Effector CD8-positive, alpha-beta T cell (primary cell): ENCODE measurements around the gene WNK4.
"Not testable (repeated sequence)": the region's sequence is repeated elsewhere in the genome, so short reads cannot be mapped to it uniquely, and the experiment has no call there.

Source experiments
- DNase-seq: peaks from one replicate; lab custom pipeline; 2025; lab: John Stamatoyannopoulos, UW
- total RNA-seq, 4 experiments: gene quantifications; one replicate each; lab custom pipeline; 2026; lab: John Stamatoyannopoulos, UW

Gene WNK4
- 0 to 0.73 (median 0.09) reads per million in 4 experiments for total RNA-seq

DNA sequence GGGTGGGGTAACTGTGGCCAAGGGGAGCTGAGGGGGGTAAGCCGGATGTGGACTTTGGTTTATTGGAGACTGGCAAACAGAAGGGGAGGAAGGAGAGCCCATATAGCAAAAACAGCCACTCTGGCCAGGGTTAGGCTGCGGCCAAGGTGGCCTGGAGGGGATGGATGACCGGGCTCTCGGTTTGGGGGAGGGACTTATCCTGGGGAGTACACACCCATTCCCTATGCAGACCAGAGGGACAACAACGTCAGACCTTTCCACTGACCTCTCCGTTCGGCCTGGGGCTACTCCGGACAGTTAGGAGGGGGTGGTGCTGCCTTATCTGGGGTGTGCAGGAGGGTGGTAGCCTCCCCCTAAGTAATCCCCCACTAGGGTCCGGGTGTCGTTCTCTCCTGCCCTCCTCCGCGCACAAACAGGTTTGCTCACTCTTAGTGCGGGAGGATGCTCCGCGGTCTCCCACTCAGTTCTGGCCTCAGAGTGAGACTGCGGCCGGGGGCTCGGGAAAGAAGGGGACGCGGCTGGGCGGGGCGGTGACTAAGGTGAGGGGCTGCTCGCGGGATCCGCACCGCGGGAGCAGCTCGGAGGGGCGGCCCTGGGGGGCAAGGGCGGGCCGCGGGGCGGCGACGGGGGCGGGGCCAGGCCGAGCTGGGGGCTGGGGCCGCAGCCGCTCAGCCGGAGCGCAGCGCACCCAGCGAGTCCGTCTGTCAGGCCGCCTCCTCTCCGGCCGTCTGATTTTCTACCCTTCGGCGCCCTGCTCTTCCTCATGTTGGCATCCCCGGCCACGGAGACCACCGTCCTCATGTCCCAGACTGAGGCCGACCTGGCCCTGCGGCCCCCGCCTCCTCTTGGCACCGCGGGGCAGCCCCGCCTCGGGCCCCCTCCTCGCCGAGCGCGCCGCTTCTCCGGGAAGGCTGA, at the start of gene WNK4:
WNK4 (plus strand) TSS at position 675 of the 915 bp plus-strand sequence; CDS start at position 764, 89 bp downstream.
- no peak for DNase-seq

DNA sequence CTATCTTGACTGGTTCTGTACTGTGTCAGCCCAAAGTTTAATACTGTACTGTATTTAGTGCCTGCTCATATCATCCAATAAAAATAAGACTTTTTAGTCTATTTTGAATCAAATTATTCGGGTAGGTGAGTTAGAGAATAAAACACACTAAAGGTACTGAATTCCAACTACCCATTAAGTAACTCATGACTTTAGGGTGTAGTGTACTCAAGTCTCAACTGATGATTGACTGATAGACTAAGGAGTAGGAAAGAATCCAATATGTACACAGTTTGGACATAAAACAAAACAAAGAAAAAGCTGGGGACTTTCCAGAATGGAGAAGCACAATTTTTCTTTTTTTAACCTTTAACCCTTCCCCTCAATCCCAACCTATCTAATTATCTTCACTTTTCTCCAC, 39.7 kb upstream of the WNK4 start:
- no peak for DNase-seq

DNA sequence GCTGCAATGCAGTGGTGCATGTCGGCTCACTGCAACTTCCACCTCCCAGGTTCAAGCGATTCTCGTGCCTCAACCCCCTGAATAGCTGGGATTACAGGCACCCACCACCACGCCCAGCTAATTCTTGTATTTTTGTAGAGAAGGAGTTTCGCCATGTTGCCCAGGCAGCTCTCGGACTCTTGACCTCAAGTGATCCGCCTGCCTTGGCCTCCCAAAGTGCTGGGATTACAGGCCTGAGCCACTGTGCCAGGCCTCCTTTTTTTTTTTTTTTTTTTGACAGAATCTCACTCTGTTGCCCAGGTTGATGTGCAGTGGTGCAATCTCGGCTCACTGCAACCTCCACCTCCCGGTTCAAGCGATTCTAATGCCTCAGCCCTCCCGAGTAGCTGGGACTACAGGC, 37.5 kb upstream of the WNK4 start:
- not testable (repeated sequence) for DNase-seq

DNA sequence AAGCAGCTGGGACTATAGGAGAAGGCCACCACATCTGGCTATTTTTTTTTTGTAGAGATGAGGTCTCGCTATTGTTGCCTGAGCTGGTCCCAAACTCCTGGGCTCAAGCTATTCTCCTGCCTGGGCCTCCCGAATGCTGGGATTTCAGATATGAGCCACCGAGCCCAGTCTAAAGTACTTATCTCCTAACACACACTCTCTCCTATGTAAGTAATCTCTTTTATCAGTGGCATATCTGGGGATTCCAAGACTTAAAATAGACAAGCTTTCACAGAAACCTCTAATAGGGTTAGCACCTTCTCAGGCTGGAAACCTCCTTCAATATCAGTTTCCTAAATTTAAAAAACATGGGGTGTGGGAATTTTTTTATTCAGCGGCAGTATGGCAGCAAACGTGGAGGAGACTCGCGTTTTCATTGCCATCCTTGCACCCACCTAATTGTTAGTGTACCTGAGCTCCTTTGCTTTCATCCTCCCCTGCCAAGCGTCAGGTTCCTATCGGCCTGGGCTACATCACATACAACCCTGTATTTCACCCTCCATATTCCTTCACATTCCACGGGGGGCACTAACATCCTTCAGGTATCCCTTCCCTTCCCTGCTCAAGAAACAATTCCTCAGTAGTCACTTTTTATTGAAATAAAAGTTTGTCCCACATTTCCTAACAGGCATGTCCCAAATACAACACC, 36.7 kb upstream of the WNK4 start:
- DNase-seq, result no peak

DNA sequence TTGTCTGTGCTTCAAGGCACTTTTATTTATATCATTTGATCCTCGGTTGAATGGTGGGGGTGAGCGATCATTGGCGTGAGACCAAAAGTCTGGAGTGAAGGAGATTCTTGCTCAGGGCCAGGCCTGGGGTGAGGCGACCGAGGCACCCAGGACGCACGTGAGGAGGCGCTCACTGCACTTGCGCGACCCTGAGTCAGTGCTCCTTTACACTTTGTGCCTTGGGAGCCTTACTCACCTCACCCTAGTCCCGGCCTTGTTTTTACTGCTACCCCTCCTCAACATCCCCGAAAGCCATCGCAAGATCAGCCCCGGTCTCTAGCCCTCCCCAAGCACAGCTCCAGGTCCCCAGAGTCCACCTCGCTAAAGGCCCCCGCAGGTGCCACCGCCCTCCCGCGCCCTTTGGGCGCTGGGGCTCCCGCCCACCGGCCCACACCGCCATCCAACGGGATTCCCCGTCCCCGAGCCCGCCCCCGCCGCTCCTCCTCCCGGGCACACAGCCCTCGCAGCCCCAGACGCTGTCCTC, 36.1 kb upstream of the WNK4 start:
- DNase-seq, result peak; percentile 71

DNA sequence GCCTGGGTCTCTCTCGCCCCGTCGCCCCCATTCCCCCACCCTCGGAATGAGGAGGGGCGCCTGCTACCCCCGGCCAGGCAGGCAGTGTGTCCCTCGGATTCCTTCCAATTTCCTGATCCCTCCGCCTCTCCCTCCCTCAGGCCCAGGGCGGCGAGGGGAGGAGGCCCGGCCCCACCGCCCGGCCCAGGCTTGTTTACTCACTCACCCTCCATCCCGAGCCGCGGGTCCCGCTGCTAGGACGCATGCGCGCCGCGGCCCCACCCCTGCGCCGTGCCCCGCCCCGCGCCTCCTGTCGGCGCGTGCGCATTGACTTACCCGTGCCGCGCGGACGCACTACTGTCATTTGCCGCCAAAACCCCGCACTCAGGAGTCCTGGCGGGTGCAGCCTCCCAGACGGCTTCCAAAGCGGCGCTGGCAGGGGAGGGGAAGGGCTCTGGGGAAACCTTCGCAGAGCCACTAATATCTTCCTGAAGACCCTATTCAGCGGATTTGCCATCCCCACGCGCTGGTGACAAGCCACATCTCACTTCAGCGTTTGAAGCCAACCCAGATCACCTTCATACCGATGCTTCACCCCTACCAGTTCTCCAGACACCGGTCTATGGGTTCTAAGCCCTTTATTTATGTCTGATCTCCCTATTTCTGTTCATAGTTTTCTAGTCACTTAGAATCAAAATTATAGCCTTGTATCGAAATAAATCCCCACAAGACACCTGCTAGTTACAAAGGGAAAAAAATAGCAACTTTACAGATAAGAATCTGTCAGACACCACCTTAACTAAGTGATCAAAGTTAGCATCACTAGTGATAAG, 35.4 kb upstream of the WNK4 start, which contains the start of gene EZH1:
EZH1 (minus strand) TSS at position 235 of the 812 bp plus-strand sequence. CDS start 16,099 bp downstream, outside the sequence.
- peak; percentile 91 for DNase-seq

DNA sequence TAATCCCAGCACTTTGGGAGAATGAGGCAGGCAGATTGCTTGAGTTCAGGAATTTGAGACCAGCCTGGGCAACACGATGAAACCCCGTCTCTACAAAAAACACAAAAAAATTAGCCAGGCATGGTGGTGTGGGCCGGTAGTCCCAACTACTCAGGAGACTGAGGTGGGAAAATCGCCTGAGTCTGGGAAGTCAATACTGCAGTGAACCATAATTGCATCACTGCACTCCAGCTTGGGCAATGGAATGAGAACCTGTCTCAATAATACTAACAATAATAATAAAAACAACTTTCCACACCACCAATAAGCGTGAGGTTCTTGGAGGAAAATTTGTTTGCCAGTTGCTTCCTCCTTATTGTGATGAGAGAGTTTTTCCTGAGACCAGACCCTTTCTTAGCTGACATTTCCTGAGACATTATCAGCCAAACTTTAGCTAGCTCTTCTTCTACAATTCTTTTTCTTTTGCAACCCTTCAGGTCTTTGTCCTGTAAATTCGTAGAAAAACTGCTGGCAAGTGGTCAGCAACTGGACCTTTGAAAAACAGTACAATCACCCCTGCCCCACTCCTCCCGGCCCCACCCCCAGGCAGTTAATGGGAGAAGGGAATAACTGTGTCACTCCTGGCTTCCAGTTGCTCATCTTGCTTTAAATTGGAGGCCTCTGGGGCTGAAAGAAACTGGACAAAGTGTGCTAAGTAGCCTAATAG, 32.1 kb upstream of the WNK4 start:
- DNase-seq, result no peak

DNA sequence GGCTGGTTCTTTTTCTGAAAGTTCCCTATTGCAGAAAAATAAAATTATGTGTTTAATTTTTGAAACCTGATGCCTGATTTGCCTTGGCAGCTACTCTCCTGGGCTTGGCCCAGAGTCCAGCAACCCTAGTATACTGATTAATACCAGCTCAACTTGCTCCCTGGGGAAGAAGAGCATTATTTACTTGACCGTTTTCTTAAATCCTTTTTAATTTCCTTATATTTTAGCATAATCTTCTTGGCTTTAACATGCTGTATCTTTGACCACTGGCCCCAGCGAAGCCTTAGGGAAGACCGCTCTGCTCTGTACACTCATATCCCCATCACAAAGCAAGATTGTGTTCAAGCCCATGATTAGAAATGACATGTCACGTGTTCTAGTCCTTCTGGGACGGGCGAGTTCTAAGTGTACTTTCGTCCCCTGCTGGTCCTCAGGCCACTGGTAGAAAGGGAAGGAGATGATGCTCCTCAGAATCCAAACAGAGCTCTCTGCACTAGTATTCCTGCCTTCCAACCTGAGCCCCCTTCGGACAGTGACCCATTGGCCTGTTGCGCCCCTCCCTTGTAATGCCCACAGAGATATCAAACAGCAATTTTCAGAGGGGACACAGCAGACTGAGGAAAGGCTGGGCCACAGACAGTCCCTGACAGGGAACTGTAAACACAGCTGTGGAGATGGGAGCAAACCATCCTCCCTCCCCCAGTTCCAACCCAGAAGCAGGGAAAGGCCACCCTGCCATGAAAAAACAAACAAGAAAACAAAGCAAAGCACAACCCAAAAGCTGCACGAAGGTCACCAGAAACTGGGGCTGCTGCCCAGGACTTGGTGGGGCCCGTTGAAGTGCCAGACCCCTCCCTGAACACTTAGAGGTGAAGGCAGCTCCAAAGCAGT, 31.3 kb upstream of the WNK4 start:
- no peak for DNase-seq

DNA sequence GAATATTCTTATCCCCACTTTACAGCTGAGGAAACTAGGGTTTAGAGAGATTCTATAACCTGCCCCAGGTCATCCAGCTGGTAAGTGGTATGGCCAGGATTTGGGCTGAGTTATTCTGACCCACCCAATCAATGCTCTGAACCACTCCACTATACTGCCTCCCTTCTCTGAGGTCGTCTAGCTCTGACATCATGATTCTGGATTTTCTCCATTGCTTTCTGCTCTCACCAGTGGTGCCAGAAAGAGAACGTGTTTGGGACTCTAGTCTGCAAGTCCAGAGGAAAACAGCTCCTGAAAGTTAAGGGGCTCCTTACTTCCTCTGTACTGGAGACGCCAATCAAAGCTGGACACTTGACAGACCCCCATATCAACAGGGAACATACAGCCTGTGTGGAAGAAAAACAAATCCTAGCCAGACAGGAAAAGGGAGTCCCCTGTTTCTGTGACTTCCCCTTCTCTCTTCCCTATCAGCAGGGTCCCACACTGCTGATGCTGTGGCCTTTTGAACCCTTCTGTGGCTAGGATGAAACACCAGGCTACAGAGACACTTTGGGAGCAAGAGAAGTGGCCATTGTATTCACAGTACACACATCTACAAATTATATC, 29.6 kb upstream of the WNK4 start:
- no peak for DNase-seq

DNA sequence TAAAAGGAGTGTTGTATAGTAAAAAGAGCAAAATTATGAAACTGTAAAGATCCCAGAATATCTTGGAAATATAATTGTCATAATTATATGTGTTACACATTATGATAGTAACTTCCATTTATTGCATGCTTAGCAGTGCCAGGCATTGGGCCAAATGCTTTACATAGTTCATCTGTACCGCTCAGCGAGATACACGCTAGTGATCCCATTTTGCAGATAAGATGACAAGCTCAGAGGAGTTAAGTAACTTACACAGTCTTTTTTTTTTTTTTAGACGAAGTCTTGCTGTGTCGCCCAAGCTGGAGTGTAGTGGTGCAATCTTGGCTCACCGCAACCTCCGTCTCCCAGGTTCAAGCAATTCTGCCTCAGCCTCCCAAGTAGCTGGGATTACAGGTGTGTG, 28.8 kb upstream of the WNK4 start:
- DNase-seq, result no peak

DNA sequence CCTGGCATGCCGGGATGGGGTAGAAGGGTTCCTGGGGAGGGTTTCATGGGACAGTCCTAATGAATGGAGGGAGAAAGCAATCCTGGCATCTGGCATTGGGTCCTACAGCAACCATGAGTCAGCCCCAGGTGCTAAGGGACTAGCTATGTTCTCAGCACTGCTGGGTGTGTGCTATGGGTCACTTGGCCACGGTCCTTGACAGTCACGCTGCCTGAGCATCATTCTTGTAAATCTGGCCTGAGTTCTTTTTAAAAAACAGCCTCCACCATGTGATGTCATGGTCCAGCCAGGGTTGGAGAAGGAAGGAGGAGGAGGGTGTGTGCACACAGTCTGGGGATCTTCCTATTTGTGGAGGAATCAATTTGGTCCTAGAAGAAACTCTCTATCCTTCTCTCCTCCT, 25.6 kb upstream of the WNK4 start:
- no peak for DNase-seq

DNA sequence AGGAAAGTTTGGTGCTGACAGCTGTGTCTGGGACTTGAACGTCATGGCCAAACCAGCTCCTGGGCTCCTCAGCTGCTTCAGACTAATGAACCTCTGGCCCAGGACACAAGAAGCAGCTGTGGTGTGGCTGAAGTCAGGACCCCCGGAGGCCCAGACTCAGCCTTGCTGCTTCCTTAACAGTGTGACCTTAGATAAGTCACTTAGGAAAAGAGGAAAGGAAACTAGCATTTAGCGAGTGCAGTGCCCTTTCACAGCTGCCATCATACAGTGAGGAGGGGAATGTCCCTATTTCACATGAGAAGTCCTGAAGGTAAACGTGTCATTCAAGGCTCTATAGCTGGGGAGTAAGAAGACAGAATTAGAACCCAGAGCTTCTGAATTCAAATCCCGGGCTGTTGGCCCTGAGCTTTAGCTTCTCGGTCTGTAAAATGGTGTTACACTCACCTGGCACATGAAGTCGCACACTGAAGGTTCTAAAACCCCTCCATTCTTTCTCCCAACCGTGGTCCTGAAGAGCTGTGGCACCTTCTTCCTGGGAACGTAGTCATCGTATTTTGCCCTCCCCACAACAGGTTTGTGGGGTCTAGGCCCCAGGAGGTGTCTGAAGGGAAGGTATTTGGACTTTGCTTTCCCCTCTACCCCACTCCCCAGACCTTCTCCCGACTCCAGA, 20.3 kb upstream of the WNK4 start:
- DNase-seq, result no peak

DNA sequence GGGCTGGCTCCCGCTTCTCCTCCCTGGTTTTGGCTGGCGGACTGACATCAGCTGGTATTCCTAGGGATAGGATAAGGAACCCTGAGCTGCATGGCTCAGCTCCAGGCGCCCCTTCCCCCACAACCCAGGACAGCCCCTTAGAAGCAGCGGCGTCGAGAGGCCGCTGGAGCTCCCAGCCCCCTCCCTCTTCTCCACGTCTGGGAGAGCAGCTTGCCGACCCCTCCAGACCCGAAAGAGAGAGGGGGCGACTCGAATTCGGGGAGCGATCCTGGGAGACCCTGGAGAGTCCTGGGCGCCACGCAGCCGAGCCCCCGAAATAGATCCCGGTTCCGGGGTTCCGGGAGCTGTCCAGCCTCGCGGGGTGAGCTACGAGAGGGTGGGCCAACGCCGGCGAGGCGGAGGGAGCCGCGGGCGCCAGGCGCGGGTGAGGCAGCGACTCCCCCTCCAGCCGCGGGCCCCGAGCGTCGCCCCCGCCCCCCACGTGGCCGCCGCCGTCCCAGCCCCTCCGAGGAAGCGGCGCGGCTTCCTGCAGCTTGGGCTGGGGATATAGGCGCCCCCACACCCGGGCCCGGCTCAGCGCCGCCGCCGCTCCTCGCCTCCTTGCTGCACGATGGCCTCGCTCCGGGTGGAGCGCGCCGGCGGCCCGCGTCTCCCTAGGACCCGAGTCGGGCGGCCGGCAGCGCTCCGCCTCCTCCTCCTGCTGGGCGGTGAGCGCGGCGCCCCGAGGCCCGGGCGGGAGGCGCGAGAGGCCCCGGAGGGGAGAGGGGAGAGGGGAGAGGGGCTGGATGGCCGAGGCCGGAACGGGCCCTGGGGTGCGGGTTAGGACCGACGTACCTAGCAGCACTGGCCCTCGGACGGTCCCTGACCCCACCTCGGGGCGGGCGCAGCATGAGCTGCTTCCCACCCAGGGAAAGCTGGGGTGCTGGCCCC, 19.5 kb upstream of the WNK4 start, which contains the start of gene RAMP2:
RAMP2 (plus strand) TSS at position 576 of the 930 bp plus-strand sequence; CDS start at position 611, 35 bp downstream.
- DNase-seq, result no peak

DNA sequence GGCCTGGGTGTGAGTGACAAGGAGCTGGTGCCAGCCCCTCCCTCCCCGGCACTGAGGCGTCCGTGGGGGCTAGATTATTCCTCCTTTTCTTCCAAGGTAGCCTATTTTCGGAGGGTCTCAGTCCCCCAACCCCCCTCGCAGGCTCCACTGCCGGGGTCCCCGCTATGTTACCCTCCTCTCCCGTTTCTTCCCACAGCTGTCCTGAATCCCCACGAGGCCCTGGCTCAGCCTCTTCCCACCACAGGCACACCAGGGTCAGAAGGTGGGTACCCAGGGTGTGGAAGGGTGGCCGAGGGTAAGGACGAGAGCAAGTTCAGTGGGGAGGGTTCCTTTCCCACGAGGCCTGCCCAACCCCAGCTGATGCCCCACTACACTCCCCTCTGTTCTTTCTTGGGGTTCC, 18.8 kb upstream of the WNK4 start:
- no peak for DNase-seq

DNA sequence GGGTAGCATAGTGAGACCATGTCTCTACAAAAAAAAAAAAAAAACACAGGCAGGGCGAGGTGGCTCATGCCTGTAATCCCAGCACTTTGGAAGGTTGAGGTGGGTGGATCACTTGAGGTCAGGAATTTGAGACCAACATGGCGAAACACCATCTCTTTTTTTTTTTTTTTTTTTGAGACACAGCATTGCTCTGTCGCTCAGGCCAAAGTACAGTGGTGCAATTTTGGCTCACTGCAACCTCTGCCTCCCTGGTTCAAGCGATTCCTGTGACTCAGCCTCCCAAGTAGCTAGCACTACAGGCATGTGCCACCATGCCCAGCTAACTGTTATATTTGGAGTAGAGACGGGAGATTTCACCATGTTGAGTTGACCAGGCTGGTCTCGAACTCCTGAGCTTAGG, 14.3 kb upstream of the WNK4 start:
- DNase-seq, result no peak

DNA sequence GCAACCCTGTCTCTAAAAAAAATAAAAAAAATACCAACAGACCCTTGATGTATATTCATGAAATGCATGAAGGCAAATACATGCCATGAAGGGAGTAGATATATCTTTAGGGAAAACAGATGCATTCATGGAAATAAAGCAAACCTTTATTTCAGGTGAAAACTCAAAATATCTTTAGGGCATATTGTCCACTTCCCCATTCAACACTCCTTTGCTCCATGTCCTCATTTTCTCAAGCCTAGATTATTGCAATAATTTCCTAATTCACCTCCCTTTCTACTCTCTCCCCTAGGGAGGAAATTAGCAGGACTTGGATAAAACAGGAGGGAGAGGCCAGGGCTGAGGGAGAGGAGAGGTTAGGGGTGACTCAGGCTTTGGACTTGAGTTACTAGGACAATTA, 12.9 kb upstream of the WNK4 start:
- no peak for DNase-seq

DNA sequence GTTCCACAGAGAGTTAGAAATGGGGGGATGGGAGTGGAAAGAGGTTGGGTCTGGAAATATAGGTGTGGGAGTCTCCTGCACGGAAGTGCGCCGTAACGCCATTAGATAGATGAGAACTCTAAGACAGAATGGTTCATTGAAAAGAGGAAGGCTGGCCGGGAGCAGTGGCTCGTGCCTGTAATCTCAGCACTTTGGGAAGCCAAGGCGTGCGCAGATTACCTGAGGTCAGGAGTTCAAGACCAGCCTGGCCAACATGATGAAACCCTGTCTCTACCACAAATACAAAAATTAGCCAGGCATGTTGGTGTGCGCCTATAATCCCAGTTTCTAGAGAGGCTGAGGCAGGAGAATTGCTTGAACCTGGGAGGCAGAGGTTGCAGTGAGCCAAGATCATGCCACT, 12.4 kb upstream of the WNK4 start:
- DNase-seq, result not testable (repeated sequence)

DNA sequence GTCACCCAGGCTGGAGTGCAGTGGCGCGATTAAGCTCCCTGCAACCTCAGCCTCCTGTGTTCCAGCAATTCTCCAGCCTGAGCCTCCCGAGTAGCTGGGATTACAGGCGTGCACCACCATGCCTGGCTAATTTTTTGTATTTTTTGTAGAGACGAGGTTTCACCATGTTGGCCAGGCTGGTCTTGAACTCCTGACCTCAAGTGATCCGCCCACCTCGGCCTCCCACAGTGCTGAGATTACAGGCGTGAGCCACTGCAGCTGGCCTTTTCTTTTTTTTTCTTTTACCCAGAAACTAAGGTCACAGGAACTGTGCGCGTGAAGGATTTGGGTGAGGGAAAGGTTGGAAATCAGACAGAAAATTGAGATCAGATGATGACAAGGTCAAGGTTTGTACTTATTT, 10.4 kb upstream of the WNK4 start:
- not testable (repeated sequence) for DNase-seq
